ENCODE measurements around the gene APH1A. TPM values are rescaled to one million over a fixed set of nuclear protein-coding genes. Genes with fewer than 3 reads are reported as not detected.
A peak's percentile ranks its signal among the peaks of the same experiment; 100 is the strongest.

The APH1A gene
- total and polyA plus RNA-seq, 2 of the 13 experiments (the other 11 are each of a cell fraction or from before 2014, with no cell fraction given), result 114 to 130 TPM

- TF ChIP-seq HOXA5 (CRISPR knock-in tag; IDR thresholded peaks at IDR 0.05), result peak; percentile 78; the same call in 1 of the 2 replicates
- no peak for TF ChIP-seq RARA (CRISPR knock-in tag; IDR thresholded peaks at IDR 0.05)
- peak; percentile 45; the same call in 1 of the 2 replicates for TF ChIP-seq TIGD3 (CRISPR knock-in tag; IDR thresholded peaks at IDR 0.05; ENCODE audit: borderline replicate concordance)
- TF ChIP-seq TERF1 (CRISPR knock-in tag; IDR thresholded peaks at IDR 0.05), result no peak
- TF ChIP-seq CSRNP2 (CRISPR knock-in tag; conservative IDR thresholded peaks at IDR 0.05; ENCODE audit: low read depth), result no peak
- TF ChIP-seq ATF5 (CRISPR knock-in tag; IDR thresholded peaks at IDR 0.05; ENCODE audit: low read depth), result no peak
- TF ChIP-seq RXRB (CRISPR knock-in tag; IDR thresholded peaks at IDR 0.05; ENCODE audit: borderline replicate concordance), result no peak
- no peak for TF ChIP-seq ADNP (CRISPR knock-in tag; IDR thresholded peaks at IDR 0.05)
- no peak for TF ChIP-seq NR2F2 (IDR thresholded peaks at IDR 0.05; ENCODE audit: borderline replicate concordance, low read depth)
- TF ChIP-seq THAP7 (CRISPR knock-in tag; IDR thresholded peaks at IDR 0.05), result peak; percentile 78
- TF ChIP-seq PRDM10 (CRISPR knock-in tag; IDR thresholded peaks at IDR 0.05; ENCODE audit: low read depth), result peak; percentile 93
- no peak for TF ChIP-seq JUNB (CRISPR knock-in tag; IDR thresholded peaks at IDR 0.05; ENCODE audit: borderline replicate concordance)
- no peak for TF ChIP-seq ZNF562 (CRISPR knock-in tag; IDR thresholded peaks at IDR 0.05; ENCODE audit: borderline replicate concordance)
- TF ChIP-seq ZNF639 (CRISPR knock-in tag; conservative IDR thresholded peaks at IDR 0.05), result no peak
- no peak for TF ChIP-seq PPARG (CRISPR knock-in tag; conservative IDR thresholded peaks at IDR 0.05)
- TF ChIP-seq ZNF674 (CRISPR knock-in tag; IDR thresholded peaks at IDR 0.05; ENCODE audit: low read depth), result no peak
These were observed at the start of gene APH1A (continued) for GRCh38 chr1:150268705-150269403.

All from HepG2 (cell line).